ENCODE results near the gene SLC39A7.

GRCh38 chr6:33208091-33208967, 7.7 kb downstream of the SLC39A7 start, which contains the start of gene RING1:
- TF ChIP-seq CTCF (IDR thresholded peaks at IDR 0.05; ENCODE audit: low read depth, low read length, poor library complexity, severe bottlenecking) = no peak
- TF ChIP-seq EZH2phosphoT487 (IDR thresholded peaks at IDR 0.05; ENCODE audit: borderline replicate concordance, low read length) = no peak
